Measurements from ENCODE around the gene TNIP2. TPM values are rescaled to one million over a fixed set of nuclear protein-coding genes. Genes with fewer than 3 reads are reported as not detected.

Gene TNIP2
- total and polyA plus RNA-seq, 2 of the 13 experiments (the other 11 are each of a cell fraction or from before 2014, with no cell fraction given) = 25.6 to 38.0 TPM

DNA sequence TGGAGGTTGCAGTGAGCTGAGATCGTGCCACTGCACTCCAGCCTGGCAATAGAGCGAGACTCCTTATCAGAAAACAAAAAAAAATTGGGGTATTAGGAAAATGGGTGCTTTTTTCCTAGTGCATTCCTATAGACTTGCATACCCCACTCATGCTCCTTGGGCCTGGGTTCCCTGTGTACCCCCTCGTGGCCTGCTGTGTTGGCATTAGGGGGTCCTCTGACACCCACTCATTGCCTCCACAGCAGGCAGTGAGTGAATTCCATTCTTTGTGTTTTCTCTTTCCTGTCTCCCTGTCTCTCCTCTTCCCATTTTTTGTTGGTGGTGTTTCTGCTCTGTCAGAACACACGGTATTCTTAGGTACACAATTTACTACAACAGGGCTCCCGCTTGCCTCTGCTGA, 42.8 kb downstream of the TNIP2 start (continued):
- TF ChIP-seq PLRG1 (conservative IDR thresholded peaks at IDR 0.05) = no peak

DNA sequence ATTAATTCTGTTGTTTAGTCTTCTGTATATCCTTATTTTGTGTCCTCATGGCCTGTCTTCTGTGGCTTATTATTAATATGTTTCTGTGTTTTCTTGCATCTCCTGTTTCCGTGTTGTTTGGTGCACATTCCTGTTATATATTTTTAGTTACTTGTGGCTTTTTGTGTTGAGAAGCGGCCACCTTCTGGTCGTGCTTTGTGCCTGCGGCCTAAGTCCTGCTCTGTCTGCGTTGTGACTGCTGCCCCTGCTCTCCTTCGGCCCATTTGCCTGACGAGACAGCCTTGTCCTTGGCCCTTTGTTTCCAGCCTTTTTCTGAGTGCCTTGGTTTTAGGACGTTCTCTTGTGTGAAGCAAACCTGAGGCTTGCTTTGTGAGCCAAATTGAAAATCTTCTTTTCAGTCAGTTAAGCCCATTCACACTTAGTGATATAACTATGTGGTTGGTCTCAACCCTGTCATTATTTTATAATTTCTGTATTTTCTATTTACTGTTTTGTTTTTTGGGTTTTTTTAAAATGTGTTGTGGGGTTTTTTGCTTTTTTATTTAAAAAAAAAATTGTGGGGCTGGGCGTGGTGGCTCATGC, 43.8 kb downstream of the TNIP2 start:
- Histone ChIP-seq H3K4me2 (ENCODE audit: low read depth, low read length) (no peak overlapping the region), H2AFZ (ENCODE audit: low read length) (no peak overlapping the region), H3K4me3 (replicated peaks in 1 of 3; ENCODE audit: insufficient read depth in 1 of 3, low read depth in 2 of 3, low read length in 3 of 3) (no peak overlapping the region), H3K9me3 (ENCODE audit: low read length) (no peaks in the 10 kb centered on the region), H3K4me1 (ENCODE audit: insufficient read depth, low read length) (peaks cover 11% of the 10 kb centered on the region; the same call in 1 of the 2 replicates), H3K27me3 (ENCODE audit: control insufficient read depth in 1 of 2, insufficient read depth in 2 of 2, low read length in 2 of 2) (no peaks in the 10 kb centered on the region), H3K79me2 (ENCODE audit: insufficient read depth, low read length) (no peaks in the 10 kb centered on the region), H3K36me3 (replicated peaks in 1 of 2; ENCODE audit: control insufficient read depth in 1 of 2, insufficient read depth in 2 of 2, low read length in 2 of 2) (peaks cover 15 to 36% of the 10 kb centered on the region in 2 experiments; a peak in 4 of 5 replicates), H3K9ac (ENCODE audit: insufficient read depth, low read depth, low read length) (no peak overlapping the region), H3K27ac (ENCODE audit: extremely low read length, insufficient read depth, low read length) (no peak overlapping the region), H4K20me1 (ENCODE audit: insufficient read depth, low read length) (no peaks in the 10 kb centered on the region)
- BruUV-seq (replicated peaks) = no TSS peak
- no peak for DNase-seq (ENCODE audit: low spot score)
- no peak for TF ChIP-seq ZNF329 (CRISPR knock-in tag; IDR thresholded peaks at IDR 0.05; ENCODE audit: low read depth)
- TF ChIP-seq, protein P1, sequence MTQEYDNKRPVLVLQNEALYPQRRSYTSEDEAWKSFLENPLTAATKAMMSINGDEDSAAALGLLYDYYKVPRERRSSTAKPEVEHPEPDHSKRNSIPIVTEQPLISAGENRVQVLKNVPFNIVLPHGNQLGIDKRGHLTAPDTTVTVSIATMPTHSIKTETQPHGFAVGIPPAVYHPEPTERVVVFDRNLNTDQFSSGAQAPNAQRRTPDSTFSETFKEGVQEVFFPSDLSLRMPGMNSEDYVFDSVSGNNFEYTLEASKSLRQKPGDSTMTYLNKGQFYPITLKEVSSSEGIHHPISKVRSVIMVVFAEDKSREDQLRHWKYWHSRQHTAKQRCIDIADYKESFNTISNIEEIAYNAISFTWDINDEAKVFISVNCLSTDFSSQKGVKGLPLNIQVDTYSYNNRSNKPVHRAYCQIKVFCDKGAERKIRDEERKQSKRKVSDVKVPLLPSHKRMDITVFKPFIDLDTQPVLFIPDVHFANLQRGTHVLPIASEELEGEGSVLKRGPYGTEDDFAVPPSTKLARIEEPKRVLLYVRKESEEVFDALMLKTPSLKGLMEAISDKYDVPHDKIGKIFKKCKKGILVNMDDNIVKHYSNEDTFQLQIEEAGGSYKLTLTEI (CRISPR knock-in tag; conservative IDR thresholded peaks at IDR 0.05) = no peak
- peak; percentile 44 for TF ChIP-seq XRCC5 (optimal IDR thresholded peaks at IDR 0.05; ENCODE audit: low read length)
- TF ChIP-seq, protein P2, sequence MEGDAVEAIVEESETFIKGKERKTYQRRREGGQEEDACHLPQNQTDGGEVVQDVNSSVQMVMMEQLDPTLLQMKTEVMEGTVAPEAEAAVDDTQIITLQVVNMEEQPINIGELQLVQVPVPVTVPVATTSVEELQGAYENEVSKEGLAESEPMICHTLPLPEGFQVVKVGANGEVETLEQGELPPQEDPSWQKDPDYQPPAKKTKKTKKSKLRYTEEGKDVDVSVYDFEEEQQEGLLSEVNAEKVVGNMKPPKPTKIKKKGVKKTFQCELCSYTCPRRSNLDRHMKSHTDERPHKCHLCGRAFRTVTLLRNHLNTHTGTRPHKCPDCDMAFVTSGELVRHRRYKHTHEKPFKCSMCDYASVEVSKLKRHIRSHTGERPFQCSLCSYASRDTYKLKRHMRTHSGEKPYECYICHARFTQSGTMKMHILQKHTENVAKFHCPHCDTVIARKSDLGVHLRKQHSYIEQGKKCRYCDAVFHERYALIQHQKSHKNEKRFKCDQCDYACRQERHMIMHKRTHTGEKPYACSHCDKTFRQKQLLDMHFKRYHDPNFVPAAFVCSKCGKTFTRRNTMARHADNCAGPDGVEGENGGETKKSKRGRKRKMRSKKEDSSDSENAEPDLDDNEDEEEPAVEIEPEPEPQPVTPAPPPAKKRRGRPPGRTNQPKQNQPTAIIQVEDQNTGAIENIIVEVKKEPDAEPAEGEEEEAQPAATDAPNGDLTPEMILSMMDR (CRISPR knock-in tag; IDR thresholded peaks at IDR 0.05) = peak; percentile 33
- peak; percentile 52 for TF ChIP-seq STAG1 (CRISPR knock-in tag; IDR thresholded peaks at IDR 0.05)
- peak; percentile 81 for ATAC-seq
- ChIA-PET POLR2A (no interaction called here), CTCF (ENCODE audit: low intra/inter-chr PET ratio, low total read pairs) (no interaction called here)
- peak; percentile 42 for FAIRE-seq
- intact Hi-C loops (cut with micrococcal nuclease; ENCODE audit: unreplicated experiment) = no loop called here
- WGBS (ENCODE audit: low lambda C conversion rate) = 83% methylated on average over 9 of the region's 9 CpGs
- in situ Hi-C loops (cut with HindIII; ENCODE audit: extremely low pct_ligation_motif_present, low pct_unique_long_range_greater_than_20kb) = no loop called here
